NCI-H1694 (cell line): Measurements from ENCODE around the gene ZCCHC24.

Source experiments
- DNase-seq: peaks from one replicate; lab custom pipeline; 2025; lab: John Stamatoyannopoulos, UW

ZCCHC24 gene

DNA sequence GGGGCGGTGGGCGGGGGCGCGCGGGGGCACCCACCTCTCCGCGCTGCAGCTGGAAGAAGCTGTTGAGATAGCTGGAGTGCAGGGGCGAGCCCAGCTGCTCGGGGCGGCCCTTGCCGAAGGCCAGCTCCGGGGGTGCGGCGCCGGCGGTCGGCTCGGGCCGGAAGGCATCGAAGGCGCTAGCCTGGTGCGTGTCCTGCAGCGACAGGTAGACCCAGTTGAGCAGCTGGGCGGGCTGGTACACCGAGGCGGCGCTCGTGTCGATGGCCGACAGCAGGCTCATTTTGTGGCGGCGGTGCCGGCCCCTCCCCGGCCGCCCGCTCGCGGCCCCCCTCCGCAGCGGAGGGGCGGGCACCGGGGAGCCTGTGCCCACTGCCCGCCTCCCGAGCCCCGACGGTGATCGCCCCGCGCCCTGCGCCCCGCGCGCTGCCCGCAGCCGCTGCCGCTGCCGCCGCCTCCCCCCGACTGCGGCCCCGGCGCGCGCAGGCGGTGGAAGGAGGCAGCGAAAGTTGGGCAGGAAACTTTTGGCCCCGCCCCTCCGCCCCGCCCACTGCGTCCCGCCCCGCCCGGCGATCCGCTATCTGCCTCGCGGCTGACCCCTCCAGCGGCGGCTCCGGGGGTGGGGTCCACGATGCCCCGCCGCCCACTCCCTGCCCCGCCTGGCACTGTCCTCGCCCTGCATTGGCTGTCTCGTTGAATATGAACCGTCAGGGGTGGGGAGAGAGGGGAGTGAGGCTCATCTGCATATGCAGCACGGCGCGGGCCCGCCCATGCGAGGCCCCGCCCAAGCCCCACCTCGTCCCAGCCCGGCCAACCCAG is at the start of gene ZCCHC24:
ZCCHC24 (minus strand) TSS at position 464 of the 816 bp plus-strand sequence; CDS start at position 280, 184 bp downstream.
- peak; percentile 83 for DNase-seq

DNA sequence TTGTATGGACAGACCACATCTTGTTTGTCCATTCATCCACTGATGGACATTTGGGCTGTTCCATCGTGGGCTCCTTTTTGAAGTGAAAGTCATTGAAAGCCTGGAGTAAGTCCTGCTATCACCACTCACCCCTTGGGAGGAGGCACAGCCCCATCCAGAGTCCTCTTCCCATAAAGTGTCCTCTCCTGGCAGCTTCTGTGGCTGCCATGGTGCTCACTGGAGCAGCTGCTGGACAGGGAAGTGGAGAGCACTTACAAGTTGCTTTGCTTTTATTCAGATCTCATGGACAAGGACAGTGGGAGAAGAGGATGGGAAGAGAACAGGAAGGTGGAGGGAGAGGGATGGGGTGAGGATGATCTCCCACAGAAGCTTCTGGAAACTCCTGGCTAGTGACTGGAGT is 48.4 kb upstream of the ZCCHC24 start:
- no peak for DNase-seq

DNA sequence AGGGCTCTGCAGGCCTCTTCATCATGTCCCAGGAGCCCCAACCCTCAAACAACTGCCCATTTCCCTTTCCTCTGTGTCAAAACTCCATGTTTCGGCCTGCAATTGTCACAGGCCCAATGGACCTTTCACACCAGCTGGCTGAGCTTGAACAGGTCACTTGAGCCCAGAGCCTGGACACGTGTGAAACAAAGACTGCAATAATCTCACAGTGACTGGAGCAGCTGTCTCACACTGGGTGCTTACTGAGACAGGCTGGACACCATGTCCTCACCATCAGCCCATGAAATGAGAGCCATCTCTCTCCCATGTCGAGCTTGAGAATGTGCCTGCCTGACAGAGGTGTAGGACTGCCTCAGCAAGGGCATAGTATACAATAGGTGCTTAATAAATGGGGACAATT is 47.4 kb upstream of the ZCCHC24 start:
- no peak for DNase-seq

DNA sequence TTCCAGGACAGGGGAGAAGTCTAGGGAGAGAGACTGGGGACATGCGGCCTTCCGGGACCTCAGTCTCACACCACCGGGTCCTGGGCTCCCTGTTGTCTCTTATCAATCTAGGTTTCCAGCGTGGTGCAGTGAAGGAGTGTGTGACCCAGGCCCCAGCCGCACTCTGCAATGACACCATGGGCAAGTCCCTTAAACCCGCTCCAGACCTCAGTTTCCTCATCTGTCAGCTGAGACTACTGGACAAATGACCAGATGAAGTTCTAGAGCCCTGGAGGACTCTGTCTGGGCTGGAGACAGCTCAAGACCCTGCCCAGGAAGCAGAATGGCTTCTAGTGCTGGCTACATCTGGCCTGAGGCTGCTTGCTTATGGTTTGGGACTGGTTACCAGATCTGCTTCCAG is 46.8 kb upstream of the ZCCHC24 start:
- DNase-seq: no peak

DNA sequence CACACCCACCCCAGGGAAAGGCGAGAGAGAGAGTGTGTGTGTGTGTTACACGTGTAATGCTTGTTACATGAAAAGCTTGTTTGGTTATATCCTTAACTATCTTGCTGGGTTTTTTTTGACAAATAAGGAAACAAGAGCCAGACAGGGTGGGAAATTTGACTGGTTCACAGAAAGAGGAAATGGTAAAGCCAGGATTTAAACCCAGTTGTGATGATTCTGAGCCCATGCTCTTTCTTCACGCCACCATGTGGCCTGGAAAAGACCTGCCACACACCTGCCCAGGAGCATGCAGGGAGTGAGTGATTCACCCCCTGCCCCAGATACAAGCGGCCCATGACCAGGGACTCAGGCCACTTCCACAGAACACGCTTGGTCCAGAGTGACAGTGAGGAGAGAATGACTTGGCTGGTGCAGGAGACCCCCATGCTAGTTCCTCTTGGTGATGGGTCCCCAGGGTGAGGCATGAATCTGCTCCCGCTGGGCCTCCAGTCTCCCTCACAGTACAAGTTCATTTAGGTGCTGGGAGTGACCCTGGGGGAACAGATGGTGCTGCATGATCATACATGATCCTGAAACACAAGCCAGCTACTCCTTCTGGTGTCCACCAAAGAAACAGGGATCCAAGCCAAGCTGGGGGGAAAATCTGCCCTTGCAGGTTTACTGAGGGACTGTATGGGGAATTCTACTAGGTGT is 45.9 kb upstream of the ZCCHC24 start:
- DNase-seq: peak; percentile 41

DNA sequence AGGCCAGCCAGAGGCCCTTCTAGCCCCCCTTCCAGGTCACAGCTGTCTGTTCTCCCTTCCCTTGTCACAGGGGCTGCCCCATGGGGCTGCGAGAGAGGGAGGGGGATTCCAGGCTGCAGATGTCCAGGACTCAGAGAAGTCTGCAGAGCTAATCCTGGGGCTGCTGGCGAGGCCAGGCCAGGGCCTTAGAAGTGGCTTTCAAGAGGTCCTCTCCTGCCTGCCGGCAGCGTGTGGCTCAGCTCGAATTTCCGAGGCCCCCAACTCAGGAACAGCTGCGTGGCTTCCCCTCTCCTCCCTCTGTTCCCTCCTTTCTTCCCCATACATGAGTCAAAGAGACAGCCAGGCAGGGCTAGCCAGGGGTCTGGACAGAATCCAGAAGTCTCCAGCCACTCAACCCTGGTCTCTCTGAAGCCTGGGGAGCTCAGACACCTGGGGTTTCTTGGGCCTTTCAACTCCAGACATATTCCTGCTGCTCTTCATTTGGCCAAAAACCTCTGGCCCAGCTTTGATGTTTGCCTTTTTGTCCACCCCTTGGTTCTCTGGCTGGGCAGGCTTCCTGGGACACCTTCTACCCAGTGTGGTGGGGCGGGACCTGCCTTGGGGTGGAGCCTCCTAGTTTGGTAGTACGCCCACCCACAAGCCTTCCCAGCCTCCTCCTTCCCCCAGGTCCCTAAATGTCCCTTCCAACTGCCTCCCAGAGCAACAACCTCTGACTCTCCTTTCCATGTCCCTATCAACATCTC is 45.1 kb upstream of the ZCCHC24 start:
- no peak for DNase-seq

DNA sequence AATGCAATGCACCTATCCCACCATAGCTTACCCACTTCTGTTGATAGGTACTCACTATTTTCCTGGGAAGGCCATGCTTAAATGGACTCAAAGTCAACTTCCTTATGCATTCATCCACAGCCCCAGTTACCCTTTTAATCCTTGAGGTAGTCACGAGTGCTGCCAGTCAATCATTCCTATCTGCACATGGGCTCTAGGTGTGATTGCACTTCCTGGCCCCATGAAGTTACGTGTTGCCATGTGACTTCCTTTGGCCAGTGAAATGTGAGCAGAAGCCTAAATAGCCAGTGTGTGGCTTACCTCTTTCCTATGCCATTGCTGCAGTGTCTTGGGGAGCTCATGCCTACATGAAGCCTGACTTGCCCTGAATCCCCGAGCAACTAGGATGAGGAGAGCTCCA is 43.4 kb upstream of the ZCCHC24 start:
- DNase-seq: no peak

DNA sequence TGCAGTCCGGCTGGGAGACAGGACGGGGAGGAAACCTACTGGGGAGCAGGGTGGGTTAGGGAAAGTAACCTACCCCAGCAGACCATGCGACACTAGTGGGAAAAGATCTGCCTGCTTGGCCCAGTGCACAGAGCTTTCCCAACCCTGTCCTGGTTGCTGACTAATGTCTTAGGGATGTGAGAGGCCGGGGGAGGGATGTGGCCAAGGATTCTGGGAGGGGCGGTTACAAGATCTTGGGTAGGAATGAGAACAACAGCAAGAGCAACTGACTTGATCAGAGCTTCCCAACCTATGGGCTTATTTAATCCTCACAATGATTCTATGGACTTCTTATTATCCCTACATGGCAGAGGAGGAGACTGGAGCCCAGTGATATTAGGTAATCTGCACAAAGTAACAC is 42.9 kb upstream of the ZCCHC24 start:
- no peak for DNase-seq

DNA sequence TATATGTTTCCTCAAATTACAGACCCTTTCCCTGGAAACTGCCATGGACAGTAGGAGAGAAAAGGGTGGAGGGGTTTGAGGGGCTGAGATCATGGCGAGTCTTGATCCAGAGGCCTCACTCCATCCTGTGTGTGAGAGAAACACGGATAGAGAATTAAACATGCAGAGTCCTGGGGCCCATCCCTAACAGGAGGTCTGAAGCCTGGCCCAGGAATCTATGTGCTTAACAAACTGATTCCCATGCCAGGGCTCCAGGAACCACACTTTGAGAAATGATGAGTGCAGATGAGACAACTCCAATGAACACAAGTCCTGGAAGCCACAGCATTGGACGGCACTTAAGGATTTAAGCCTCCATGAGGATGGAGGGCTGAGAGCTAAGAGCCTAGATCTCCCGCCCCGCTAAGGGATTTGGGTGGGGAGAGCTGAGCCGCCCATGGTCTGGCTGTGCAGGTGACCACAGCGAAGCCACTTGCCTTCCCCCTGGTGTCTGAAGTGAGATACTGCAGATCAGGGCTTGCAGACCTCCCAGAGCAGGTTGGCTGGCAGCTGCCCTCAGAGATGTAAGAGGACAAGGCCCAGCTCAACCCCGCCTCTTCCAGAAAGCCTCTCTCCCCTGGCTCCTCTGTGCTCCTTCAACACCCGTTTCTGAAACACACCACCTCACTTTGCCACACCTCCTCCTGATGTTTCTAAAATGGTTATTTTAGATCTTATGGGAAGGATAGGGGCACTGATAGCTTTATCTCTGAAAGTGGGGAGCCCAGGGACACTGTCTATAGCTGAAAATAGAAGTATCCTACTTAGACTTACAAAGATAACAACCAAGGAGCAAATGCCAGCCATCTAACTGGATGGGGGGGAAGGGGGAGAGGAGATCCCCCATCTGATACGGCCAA is 42.1 kb upstream of the ZCCHC24 start:
- no peak for DNase-seq

DNA sequence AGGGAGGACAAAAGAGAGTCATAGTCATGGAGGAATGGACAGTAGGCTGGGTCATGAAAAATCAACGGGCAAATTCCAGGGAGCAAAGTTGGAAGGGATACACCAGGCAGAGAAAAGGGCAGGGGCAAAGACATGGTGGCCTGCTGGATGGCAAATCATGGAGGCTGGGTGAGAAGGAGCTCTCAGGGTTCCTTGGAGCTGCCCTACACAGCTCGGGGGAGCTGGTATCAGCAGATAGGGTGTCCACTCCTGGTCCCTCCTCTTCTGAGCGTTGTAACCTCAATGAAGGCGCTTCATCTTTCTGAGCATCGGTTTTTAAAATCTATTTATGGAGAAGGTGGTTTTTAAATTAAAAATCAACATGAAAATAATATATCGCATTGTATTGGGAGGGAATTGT is 39.1 kb upstream of the ZCCHC24 start:
- DNase-seq: no peak

DNA sequence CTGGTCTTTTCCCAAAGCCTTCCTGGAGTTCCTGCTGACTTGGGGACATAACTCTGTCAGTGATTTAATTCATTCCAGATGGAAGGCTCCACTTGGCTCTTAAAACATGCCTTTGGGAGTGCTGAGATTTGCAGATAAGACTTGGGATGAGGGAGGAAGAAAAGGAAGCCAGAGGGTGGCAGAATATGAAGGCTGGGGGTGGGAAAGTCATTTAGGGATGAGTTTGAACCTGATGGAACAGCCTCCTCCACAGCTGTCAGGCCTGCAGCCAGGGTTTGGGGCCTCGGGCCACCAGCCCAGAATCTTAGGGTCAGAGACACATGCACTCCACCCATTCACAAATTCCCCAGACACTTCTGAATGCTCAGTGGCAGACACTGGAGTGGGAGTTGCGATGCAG is 38.5 kb upstream of the ZCCHC24 start:
- no peak for DNase-seq

DNA sequence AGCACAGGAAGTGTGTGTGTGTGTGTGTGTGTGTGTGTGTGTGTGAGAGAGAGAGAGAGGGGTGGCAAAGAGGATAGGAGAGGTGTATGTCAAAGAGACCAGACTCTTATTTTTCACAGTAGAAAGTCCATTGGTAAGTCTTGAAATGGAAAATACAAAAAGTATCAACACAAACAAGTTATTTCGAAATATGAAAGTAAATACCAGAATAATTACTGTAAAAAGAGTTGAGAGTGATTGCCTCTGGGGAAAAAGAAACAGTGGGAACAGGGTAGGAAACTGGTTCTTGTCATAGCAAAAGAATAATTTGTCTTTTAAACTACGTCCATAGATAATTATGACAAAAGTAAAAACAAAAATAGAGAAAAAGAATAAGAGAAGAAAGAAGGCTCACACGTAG is 37.9 kb upstream of the ZCCHC24 start:
- DNase-seq: no peak

DNA sequence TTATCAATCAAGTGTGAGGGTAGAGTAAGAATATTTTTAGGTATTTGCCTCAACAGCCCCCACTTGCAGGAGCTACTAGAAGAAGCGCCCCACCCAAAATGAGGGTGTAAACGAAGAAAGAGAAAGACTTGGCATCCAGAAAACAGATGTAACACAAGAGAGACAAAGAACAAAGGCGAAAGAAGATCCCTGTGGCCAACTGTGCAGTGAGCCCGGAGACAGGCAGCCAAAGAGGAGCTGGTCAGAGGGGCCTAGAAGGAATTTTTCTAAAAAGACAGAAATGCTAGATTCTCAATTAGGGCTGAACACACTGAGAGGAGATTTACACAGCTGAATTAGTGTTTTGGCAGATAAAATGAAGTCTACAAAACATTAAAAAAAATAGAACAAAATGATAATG is 37.3 kb upstream of the ZCCHC24 start:
- DNase-seq: no peak

DNA sequence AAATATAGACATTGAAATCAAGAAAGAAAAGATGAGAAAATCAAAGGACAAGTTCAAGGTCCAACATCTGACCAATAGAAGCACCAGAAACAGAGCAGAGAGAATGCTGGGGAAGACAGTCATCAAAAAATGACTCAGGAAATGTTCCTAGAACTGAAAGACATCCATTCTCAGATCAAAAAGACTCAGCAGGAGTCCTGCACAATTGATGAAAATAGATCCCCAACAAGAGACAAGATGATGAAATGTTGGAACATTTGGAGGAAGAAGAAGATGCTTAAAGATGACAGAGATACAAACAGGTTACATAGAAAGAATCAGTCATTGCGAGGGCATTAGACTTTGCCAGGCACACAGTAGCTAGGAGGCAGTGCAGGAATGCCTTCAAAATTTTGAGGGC is 36.9 kb upstream of the ZCCHC24 start:
- no peak for DNase-seq

DNA sequence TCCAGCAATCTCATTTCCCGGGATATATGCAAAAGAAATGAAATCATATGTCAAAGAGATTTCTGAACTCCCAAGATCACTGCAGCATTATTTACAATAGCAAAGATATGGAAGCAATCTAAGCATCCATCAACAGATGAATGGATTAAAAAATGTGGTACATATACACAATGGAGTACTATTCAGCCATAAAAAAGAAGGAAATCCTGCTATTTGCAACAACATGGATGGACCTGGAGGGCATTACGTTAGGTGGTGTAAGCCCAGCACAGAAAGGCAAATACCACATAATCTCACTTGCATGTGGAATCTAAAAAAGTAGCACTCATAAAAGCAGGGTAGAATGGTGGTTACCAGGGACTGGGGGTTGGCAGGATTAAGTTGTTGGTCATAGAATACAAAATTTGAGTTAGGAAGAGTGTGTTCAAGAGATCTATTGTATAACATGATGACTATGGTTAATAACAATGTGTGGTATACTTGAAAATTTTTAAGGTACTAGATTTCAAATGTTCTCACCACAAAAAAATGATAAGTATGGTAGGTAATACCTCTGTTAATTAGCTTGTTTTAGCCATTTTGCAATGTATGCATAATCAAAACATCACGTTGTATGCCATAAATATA is 34.0 kb upstream of the ZCCHC24 start:
- no peak for DNase-seq

DNA sequence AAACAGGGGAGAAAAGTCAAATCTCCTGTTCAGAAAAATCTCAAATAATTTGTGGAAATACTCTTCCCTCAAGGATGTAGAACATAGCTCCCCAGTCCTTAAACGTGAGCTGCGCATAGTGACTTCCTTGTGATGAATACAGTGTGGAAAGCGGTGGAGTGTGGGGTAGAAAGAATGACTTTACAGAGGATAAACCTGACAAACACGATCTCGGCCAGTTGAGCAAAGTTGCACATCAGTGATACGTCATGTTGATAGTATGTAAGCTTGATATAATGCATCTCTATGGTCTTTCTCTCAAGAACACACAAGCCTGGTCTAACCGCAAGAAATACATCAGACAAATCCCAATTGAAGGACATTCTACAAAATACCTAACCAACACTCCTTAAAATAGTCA is 32.0 kb upstream of the ZCCHC24 start:
- DNase-seq: no peak

DNA sequence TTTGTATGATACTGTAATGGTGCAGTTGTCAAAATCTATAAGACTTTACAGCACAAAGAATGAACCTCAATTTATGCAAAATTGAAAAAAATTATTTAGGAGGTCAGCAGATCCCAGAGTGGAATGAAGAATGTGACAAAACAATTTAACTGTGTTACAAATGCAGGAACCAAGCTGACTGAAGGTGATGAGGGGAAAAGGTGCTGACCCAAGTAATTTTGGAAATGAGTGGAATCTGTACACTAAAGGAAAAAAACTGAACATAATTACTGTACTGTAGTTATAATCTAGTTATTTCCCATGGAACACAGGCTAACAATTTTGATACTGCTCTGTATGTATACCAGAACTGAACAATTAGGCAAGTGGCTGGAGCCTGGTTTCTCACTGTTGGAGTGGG is 31.2 kb upstream of the ZCCHC24 start:
- DNase-seq: no peak

DNA sequence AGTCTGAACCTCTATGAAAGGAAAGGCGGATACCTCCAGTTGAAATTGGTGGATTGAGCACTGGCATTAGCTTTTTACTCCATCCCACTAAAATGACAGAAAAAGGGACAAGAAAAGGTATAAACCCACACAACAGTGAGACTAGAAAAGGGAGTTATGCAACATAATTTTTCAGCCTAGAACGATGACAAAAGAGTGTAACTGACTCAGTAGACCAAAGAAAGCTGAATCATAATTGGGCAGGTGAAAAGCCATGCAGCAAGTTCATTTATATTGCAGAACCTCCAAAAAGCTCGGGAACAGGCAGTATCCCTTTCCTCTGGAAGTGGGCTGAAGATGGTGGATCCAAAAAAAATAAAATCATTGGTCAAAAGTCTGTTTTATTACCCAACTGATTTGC is 30.5 kb upstream of the ZCCHC24 start:
- no peak for DNase-seq

DNA sequence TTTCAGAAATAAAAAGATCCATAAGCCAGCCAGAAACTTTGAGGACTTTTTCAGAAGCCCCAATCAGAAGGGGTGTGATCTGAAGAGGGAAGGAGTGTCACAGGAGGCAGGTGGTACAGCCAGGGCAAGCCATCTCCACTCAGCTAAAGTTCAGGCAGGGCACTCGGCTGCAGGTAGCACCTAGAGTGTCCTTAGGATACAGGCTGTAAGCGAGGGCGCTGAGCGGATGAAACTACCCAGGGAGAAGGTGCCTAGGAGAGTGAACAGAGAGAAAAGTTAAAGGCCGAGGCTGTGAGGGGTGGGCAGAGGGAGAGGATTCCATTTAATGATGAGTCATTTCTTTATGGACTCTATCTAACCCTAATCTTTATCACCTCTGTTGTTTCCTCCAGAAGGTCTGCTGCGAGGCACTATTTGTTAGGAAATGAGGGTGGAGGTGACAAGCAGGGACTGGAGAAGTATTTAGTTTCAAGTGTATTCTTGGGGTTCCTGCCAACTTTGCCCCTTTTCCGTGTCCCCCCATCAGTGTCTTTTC is 29.8 kb upstream of the ZCCHC24 start:
- DNase-seq: no peak

DNA sequence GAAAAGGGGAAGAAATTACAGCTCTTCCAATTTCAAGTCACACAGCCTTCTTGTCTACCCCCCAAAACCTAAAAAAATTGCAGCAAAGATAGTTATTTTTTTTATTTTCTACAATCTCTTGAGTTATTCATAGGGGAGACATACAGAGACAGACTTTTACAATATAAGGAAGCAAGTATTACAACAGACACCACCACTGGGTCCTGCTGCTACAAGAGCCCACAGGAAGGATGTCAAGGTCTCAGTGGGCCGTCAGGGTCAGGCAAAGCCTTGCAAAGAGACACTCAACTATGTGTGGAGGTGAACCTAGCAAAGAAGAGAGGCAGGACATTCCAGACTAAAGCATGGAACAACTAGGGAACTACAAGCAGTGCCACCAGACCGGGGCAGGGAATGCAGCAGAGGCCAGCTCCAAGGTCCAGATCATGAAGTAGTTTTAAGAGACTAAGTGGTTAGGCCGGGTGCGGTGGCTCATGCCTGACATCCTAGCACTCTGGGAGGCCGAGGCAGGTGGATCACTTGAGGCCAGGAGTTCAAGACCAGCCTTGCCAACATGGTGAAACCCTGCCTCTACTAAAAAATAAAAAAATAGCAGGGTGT is 28.2 kb upstream of the ZCCHC24 start:
- no peak for DNase-seq

DNA sequence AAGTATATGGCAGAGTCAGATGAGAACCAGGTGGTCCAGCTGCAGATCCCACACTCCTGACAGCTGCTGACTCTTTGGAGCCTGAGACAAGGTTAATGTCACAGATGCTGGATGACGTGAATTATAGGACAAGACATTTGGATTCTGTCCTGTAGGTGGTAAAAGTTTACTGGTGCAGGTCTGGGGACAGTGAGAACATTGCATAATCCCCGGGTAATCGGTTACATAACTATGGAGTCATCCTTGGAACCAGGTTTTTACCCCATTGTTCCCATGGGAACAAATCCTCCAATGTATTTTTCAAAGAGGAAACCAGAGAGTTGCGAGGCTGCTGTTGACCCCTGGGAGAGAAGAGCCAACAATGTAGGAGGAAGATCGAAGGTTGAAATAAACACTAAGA is 27.5 kb upstream of the ZCCHC24 start:
- no peak for DNase-seq
